GM12801 (cell line): Measurements from ENCODE around the gene MGARP.

Experiments
- CTCF ChIP-seq: IDR thresholded peaks from one replicate; pipeline ENCODE4 v1.5.1; 2011; ENCODE audit warnings: control low read depth; ENCODE audit not compliant: insufficient read length; ENCODE audit errors: extremely low read depth

MGARP gene

GRCh38 chr4:139279760-139280620 is at the start of gene MGARP:
MGARP (minus strand) TSS chr4:139280225; CDS start chr4:139280158, 67 bp downstream.
- no peak for TF ChIP-seq CTCF

- no peak for TF ChIP-seq CTCF
Observed at GRCh38 chr4:139329665-139330200, 49.7 kb upstream of the MGARP start.

GRCh38 chr4:139324620-139325019 is 44.6 kb upstream of the MGARP start:
- TF ChIP-seq CTCF = no peak

GRCh38 chr4:139319571-139319970 is 39.5 kb upstream of the MGARP start:
- no peak for TF ChIP-seq CTCF

- TF ChIP-seq CTCF = no peak
Observed at GRCh38 chr4:139317635-139318034, 37.6 kb upstream of the MGARP start.

GRCh38 chr4:139316733-139317132 is 36.7 kb upstream of the MGARP start:
- no peak for TF ChIP-seq CTCF

GRCh38 chr4:139315221-139315675 is 35.2 kb upstream of the MGARP start:
- no peak for TF ChIP-seq CTCF
